ENCODE data around the gene ALPG.
"Not testable (repeated sequence)": the region's sequence is repeated elsewhere in the genome, so short reads cannot be mapped to it uniquely, and the experiment has no call there.

GRCh38 chr2:232422996-232423395 lies 16.4 kb downstream of the ALPG start:
- not testable (repeated sequence) for TF ChIP-seq KDM5A (IDR thresholded peaks at IDR 0.05; ENCODE audit: borderline replicate concordance, low read length); SUZ12 (IDR thresholded peaks at IDR 0.05; ENCODE audit: low read depth, low read length); POLR2A (IDR thresholded peaks at IDR 0.05; ENCODE audit: insufficient read depth in 1 of 2, low read depth in 2 of 2, low read length in 2 of 2); FIP1L1 (IDR thresholded peaks at IDR 0.05; ENCODE audit: borderline replicate concordance, insufficient read depth, low read depth, low read length); MAFK (conservative IDR thresholded peaks at IDR 0.05 in 1 of 2, IDR thresholded peaks at IDR 0.05 in 1 of 2; ENCODE audit: low read length in 2 of 2); ZNF790 (CRISPR knock-in tag; IDR thresholded peaks at IDR 0.05; ENCODE audit: borderline replicate concordance); ZBTB46 (CRISPR knock-in tag; IDR thresholded peaks at IDR 0.05; ENCODE audit: borderline replicate concordance); MTA3 (CRISPR knock-in tag; IDR thresholded peaks at IDR 0.05); RFX5 (IDR thresholded peaks at IDR 0.05; ENCODE audit: low read depth, low read length); MED1 (CRISPR knock-in tag; IDR thresholded peaks at IDR 0.05); ZSCAN29 (CRISPR knock-in tag; conservative IDR thresholded peaks at IDR 0.05); MAFF (IDR thresholded peaks at IDR 0.05; ENCODE audit: low read depth, low read length)

Data from HepG2 (cell line).